Hematopoietic multipotent progenitor cell treated with erythropoietin and hydrocortisone succinate and interleukin-3 and kit ligand, for 15 days (in vitro differentiated cells): ENCODE data around the gene CEP19.
A peak's percentile ranks its signal among the peaks of the same experiment; 100 is the strongest.

Experiments used
- DNase-seq: peaks from one replicate; pipeline ENCODE4 v3.0.0-alpha.2; 2015; ENCODE audit warnings: low spot score

The CEP19 gene

DNA sequence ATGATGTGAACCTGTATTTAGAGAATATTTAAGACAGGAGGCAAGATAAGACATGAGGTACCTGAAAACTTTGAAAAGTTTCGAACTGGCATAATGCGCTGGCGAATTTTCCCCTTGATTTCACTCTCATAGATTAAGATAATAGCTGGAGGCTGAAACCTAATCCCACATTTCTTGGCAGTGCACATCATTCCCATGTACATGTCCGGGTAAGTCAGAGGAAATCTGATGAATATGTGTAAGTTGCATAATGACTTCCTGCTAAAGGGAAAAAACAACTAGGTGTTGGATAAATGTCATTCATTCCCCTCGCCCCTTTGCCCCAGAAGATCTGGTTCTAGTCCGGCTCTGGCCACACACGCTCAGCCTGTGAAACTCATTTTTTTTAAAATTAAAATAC is 3.6 kb downstream of the CEP19 start:
- DNase-seq, result no peak

DNA sequence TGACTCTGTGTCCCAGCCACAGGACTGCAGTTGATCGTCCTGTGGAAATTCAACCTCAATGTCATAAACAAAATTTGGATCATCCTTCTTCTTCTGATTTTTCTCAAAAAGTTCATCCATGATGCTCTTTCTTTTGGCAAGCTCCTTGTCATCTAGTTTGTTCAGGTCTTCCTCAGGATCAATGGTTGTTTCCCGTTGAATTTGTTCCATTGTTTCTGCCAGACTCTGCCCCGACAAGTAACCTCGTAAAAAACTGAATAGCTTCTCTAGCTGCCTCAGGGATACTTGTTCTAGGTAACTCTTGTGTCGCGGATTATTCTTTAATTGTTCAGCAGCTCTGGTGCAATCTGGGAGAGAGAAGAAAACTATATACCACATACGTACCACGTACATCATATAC is 4.5 kb downstream of the CEP19 start:
- no peak for DNase-seq

DNA sequence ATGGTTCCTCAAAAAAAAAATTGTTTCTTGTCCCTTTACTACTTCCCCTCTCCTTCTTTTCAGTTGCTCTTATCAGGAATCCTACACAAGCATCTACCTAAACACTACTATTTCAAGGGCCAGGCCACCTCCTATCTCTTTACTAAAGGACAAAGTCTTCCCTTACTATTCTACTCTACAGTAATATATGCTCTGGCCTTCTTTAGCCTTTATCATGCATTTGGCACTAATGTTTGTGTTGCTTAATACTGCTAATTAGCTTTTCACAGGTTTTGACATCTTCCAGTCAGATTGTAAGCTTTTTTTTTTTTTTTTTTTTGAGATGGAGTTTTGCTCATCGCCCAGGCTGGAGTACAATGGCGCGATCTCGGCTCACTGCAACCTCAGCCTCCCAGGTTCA is 5.3 kb downstream of the CEP19 start:
- no peak for DNase-seq

DNA sequence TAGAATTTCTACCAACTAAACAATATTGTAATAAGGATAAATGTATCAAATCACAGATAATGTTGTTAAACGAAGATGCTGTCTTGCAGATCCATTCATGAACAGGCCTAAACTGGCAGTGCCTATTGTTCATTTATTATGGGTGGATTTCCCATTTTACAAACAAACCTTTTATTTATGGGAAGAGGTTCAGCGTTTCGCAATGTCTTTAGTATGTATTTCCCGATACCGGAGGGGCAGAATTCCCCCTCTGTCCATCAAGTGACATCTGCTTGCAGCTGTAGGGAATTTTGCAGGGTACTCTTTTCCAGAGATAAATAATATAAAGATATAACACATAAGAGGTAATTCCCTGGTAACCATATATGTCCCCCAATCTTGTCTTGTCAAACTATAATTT is 5.7 kb downstream of the CEP19 start:
- DNase-seq, result no peak

DNA sequence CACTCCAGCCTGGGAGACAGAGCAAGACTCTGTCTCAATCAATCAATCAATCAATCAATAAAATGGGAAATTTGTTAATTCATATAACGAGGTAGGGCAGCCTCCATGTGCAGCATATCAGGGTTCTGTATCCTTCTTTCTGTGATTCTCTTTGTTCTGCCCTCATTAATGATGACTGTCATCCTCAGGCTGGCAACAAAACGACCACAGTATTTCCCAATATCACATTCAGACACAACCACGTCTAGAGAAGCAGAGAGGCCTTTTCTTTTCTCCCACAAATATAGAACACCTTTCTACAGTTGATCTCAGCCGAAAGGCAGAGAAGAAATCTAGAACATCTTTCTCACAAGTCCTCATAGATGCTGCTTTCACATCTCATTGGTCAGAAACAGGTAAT is 11.2 kb downstream of the CEP19 start:
- DNase-seq, result no peak

DNA sequence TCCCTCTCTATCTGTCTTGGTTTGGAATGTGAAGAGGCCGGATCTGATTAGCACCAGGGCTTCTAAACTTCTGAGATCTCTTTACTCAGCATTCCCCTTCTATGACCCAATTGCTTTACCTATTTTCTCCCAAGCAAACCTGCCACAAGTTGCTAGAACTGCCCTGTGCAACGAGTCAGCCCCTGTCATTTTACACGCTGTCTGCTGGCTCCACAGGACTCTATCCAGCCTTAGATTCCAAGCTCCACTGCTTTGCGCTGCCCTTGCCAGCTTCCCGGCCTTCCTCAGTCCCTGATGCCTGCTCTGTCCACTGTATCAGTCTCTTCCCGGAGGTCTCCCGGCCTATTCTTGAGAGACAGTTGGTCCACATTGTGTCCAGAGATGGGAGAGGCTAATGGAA is 12.3 kb downstream of the CEP19 start:
- DNase-seq, result no peak

DNA sequence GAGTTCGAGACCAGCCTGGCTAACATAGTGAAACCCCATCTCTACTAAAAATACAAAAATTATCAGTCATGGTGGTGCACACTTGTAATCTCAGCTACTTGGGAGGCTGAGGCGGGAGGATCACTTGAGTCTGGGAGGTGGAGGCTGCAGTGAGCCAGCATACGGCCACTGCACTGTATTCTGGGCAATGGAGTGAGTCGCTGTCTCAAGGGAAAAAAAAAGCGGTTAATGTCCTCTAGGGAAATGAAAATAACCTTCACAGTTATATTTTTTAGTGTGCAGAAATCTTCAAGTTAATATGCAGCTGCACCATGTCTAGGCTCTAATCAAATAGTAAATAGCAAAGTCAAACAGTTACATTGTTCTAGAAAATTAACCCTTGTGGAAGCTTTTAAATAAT is 14.8 kb downstream of the CEP19 start:
- DNase-seq, result no peak

DNA sequence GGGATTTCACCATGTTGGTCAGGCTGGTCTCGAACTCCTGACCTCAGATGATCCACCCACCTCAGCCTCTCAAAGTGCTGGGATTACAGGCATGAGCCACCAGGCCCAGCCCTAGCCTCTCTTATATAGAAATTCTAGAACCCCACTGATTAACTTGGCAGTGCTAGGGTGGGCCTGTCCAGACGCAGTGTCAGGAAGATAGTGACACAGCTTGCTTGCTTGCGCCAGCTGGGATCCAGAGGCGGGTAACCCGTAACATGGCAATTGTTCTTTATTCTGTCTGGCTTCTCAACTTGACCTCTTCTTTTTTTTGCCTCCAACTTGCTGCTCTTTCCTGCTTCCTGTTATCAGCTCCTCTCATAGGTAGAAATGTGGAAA is 16.2 kb downstream of the CEP19 start:
- DNase-seq, result no peak

DNA sequence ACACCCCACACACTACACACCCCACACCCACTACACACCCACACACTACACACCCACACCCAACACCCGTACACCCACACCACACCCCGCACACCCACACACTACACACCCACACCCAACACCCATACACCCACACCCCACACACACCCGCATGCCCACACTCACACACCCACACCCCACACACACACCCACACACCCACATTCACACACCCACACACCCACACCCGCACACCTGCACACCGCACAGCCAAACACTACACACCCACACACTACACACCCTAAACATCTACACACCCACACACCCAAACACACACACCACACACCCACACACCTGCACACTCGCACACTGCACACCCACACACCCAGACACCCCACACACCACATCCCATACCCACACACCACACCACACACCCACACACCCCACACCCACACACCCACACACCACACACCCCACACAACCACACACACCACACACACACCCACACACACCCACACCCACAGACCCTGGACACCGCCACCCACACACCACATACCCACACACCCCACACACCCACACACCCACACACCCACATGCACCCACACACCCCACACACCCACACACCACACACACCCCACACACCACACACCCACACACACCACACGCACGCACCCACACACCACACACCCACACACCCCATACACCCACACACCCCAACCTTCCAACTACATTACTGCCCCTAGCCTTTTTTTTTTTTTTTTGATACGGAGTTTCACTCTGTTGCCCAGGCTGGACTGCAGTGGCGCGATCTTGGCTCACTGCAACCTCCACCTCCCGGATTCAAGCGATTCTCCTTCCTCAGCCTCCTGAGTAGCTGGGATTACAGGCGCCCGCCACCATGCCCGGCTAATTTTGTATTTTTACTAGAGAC is 16.9 kb downstream of the CEP19 start:
- no peak for DNase-seq

DNA sequence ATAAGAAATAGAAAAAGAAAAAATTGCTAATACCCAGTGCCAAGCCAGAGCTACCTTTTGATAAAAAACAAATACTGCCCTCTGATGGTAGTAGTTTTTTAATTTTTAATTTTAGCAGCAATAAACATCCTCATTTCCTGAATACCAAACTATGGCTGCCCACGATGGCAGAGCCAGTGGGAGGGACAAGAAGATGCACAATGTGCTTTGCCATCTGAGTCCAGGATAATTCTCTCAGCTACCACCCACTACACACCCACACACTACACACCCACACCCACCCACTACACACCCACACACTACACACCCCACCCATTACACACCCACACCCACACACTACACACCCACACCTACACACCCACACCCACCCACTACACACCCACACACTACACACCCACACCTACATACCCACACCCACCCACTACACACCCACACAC is 17.8 kb downstream of the CEP19 start:
- DNase-seq, result no peak

DNA sequence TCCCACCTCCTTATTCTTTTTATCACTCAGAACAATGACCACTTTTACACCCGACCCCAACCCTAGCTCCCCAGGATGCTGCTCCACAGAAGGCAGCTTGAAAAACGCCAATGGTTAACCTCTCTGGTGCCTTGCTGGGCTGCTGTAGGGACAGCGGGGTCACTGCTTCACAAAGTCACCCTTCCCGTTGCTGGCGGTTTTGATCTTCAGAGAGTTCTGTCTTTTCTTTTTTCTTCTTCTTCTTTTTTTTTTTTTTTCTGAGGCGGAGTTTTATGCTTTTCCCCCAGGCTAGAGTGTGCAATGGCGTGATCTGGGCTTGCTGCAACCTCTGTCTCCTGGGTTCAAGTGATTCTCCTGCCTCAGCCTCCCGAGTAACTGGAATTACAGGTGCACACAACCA is 20.7 kb downstream of the CEP19 start:
- no peak for DNase-seq

DNA sequence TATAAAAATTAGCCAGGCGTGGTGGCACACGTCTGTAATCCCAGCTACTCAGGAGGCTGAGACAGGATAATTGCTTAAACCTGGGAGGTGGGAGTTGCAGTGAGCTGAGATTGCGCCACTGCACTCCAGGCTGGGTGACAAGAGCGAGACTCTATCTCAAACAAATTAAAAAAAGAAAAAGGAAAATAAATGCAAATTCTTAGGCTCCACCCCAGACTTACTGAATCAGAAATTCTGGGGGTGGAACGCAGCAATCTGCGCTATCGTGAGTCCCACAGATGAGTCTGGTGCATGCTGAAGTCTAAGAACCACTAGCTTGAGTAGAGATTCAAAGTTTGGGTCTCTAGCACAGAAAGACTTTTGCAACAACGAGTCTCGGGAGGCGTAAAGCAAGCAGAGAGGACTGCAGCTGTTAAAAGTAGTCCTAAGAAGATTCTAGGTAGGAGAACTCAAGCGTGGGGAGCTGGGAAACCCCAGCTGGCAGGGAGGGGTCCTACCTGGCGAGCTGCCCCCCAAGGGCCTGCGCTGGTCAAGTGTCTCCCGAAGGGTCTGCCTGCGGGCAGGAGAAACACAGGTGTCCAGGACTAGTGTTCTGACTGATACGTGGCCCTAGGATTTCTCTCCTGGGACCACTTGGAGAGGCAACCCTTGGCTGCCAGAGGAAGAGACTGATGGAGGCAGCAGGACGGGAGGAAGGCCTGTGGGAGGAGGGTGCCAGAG is 21.9 kb downstream of the CEP19 start:
- no peak for DNase-seq

DNA sequence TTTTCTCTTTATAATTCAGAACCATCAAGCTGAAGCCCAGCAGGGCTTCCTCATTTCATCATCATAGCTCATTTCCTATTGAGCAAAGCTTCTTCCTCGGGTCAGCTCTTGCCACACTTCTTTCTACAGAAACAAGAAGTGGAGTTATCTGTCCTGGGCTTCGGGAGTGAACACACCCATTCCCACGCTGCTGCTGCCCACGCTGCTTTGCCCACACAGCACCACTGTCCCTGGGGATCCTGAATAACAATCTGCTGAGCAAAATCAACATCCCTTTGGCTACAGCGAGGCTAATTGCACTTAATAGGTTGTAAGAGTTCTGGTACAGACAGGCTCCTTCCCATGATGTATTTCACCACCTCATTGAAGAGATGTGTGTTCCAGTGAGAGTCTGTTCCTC is 23.7 kb downstream of the CEP19 start:
- DNase-seq, result no peak

DNA sequence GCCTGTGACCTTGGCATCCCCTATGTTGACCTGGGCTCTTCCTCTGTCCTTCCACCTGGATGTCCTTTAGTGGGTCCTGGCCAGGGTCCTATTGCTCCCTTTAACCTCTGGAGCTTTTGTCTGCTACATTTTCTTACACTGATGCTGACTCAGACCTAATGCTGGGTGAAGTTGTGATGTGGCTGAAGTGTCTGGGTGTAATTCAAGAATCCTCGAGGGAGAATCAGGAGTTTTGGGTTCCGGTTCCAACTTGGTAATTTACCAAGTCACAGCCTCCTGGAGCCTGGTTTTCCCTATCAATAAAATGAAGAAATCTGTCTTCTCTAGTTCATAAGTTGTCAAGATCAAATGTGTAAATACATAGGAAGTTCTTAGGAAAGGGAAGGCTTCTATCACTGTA is 25.6 kb downstream of the CEP19 start:
- no peak for DNase-seq

DNA sequence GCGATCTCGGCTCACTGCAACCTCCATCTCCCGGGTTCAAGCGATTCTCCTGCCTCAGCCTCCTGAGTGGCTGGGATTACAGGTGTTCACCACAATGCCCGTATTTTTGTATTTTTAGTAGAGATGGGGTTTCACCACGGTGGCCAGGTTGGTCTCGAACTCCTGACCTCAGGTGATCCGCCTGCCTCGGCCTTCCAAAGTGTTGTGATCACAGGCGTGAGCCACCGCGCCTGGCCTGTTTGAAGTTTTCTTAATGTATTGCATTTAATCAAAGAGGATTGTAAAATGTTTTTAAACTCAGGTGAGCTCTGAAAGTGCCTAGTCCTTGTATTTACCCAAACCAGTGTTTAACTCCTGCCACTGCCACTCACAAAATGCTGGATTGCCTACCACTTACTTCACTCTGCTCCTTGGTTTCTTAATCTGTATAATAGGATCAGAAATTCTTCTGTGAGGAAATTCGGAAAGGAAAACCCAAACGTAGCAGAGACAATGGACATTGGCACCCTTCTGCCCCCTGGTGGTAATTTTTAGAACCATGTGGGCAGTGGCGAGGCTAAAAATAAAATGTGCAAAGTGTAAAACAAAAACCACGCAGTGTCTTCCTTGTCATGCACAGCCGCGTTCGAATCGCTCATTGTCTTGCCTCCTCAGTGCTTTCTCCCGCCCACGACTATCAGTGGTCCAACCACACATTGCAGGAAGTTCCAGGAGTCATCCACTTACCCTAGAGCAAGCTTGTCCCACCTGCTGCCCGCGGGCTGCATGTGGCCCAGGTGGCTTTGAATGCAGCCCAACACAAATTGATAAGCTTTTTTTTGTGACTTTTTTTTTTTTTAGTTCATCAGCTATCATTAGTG is 27.3 kb downstream of the CEP19 start:
- peak; percentile 80 for DNase-seq

DNA sequence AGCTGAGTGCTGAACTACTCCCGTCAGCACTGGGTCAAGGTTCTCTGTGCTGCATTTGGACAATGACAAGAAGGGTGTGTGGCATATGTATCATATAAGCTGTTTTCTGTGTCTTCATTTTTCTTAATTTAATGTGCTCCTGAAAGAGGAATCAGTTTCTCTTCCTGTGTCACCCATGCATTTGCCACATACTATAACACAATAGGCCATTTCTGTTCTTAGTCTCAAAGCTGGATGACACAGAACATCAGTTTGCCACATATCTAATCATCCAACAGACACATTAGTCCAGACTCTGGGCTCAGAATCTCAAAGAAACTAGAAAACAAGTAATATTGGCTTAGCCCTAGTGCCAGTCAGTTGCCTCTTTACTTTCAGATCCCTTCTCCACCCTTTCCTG is 34.1 kb downstream of the CEP19 start:
- DNase-seq, result no peak

DNA sequence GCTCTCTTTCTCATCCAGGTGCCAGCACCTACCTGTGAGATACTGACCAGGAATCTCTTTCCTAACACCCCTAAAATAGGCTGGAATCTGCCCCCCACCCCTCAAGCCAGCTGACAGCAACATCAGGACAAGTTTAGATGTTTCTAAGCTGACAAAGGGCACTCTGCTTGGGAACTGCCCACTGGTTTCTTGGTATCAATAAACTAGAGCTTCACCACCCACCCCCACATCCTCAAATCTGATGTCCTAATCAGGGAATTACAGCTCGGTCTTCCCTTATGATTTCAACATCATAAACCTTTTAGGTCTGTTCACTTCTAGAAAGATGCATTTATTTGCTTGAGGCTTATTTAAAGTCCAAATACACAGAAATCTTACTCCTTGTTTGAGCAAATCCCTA is 34.7 kb downstream of the CEP19 start:
- no peak for DNase-seq

DNA sequence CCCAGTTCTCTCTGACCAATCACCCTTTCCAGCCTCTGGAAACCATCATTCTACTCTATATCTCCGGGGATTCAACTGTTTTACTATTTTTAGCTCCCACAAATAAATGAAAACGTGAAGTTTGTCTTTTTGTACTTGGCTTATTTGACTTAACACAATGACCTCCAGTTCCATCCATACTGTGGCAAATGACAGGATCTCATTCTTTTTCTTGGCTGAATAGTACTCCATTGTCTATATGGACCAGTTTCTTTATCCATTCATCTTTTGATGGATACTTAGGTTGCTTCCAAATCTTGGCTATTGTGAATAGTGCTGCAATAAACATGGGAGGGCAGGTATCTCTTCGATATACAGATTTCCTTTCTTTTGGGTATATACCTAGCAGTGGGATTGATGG is 38.4 kb downstream of the CEP19 start:
- DNase-seq, result no peak

DNA sequence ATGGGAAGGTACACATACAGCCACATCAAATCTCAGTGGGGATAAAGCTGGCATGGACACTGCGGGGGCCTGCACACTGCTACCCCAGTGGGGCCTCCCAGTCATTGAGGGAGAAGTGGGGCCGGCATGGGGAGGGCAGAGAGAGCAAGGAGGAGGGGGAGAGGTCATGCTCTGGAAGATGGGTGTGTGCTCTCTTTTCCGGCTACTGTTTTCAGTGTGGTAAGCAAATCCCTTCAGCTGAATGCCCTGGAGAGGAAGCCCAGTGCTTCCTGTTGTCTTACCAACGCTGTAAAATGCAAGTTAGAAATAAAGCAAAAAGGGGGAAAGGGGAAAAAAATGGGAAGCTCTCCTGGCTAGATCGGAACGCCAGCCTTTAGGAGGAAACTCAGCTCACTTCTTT is 41.7 kb downstream of the CEP19 start:
- no peak for DNase-seq

DNA sequence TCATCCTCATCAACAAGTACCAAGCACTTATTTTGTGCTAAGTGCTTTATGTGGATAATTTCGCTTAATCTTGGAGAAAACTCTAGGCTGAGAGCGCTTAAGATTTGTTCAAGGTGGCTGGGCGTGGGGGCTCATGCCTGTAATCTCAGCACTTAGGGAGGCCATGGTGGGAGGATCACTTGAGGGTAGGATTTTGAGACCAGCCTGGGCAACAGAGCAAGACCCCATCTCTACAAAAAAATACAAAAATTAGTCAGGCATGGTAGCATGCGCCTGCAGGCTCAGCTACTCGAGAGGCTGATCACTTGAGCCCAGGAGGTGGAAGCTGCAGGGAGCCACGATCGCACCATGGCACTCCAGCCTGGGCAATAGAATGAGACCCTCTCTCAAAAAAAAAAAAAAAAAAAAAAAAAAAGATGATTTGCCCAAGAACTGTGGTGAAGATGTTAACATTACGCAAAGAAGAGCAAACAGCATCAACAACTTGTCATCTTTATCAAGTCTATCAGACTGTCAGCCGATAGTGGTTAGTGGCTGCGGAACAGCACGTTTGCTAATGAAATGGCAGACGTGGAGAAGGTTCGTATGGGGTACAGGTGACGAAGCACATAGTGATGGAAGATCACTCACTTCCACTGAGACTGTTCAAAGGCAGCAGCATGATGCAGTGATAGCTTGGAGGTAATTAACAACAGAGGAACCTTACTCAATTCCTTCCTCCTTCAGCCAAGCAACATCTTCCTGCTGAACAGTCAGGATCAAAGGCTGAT is 44.8 kb downstream of the CEP19 start:
- DNase-seq, result no peak

DNA sequence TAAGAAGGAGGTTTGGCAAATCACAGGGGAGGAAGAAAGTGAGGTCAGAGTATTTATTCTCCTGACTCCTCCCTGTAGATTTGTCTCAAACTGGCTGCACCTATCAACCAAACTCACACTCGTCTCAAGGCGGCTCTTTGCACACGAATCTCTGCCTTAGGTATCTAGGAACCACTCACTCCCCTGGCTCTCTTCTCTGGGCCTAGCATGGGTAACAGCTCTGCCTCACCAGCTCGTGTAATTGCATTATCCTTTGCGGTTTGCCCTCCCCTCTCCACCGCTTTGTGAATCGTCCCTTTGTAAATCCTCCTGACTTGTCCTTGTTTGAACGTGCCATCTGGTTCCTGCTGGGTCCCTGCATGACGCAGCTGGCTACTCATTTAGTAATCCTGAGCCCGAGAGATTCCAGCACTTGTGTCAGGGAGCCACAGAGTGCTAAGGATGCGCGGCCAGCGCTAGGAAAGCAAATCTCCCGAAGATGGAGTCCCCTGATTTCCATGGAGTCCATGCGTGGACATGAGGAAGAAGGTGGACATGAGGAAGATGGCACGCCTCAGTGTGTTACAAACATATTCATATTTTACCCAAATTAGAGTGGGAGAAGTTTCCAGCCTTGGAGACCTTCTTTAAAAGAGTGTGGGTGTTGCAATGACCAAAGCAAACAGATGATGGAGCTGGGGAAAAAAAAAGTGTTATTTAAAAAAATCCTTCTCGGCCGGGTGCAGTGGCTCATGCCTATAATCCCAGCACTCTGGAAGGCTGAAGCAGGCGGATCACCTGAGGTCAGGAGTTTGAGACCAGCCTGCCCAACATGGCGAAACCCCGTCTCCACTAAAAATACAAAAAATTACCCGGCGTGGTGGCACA is 45.8 kb downstream of the CEP19 start:
- no peak for DNase-seq
